ENCODE results near the gene RPS3. TPM values are rescaled to one million over a fixed set of nuclear protein-coding genes. Genes with fewer than 3 reads are reported as not detected.

The RPS3 gene
- total RNA-seq, 2 donors from 2014 or later: 1,894 to 1,934 TPM

- ATAC-seq (peak; percentile 81), DNase-seq (peak in 1 of 2 donors; percentile 81)
- intact Hi-C loops (cut with DNase I, micrococcal nuclease): loop anchor here in 1 of 2 donors (5.0 kb wide), 1 partner anchor 87 kb away; no protein-coding TSS in a partner anchor
Observed at GRCh38 chr11:75445315-75445953, 46.1 kb downstream of the RPS3 start.

- DNase-seq (no peak), ATAC-seq (no peak)
- intact Hi-C loops (cut with DNase I, micrococcal nuclease): loop anchor here in 1 of 2 donors (5.0 kb wide), 1 partner anchor 85 kb away; no protein-coding TSS in a partner anchor
Observed at GRCh38 chr11:75447415-75447814, 48.1 kb downstream of the RPS3 start.

- DNase-seq: no peak
- intact Hi-C loops (cut with DNase I, micrococcal nuclease): loop anchor here in 1 of 2 donors (5.0 kb wide), 1 partner anchor 83 kb away; no protein-coding TSS in a partner anchor
- no peak for ATAC-seq
Observed at GRCh38 chr11:75449271-75449670, 50.0 kb downstream of the RPS3 start.

GRCh38 chr11:75449776-75450175, 50.5 kb downstream of the RPS3 start:
- ATAC-seq (no peak), DNase-seq (no peak)
- intact Hi-C loops (cut with DNase I, micrococcal nuclease): loop anchor here in 1 of 2 donors (5.0 kb wide), 1 partner anchor 83 kb away; no protein-coding TSS in a partner anchor

GRCh38 chr11:75450236-75450635, 50.9 kb downstream of the RPS3 start:
- ATAC-seq (no peak), DNase-seq (no peak)
- intact Hi-C loops (cut with DNase I, micrococcal nuclease): no loop called here

GRCh38 chr11:75450826-75451821, 51.8 kb downstream of the RPS3 start:
- no peak for DNase-seq
- no peak for ATAC-seq
- intact Hi-C loops (cut with DNase I, micrococcal nuclease): no loop called here

- intact Hi-C loops (cut with DNase I, micrococcal nuclease): no loop called here
- no peak for ATAC-seq
Observed at GRCh38 chr11:75453916-75454655, 54.8 kb downstream of the RPS3 start.

GRCh38 chr11:75454987-75455386, 55.7 kb downstream of the RPS3 start:
- ATAC-seq (no peak), DNase-seq (no peak)
- intact Hi-C loops (cut with DNase I, micrococcal nuclease): no loop called here

More at GRCh38 chr11:75453916-75454655, 54.8 kb downstream of the RPS3 start:
- no peak for DNase-seq

Other genes starting within 250 kb of the RPS3 start
- 10 to 100 TPM; 65.9 to 71.5 TPM for gene SLCO2B1, start 248.4 kb upstream of the RPS3 start, total RNA-seq
- gene TPBGL, start 158.7 kb upstream of the RPS3 start, total RNA-seq: under 1 TPM in 1 of 2 donors, not detected in 1; 0.11 TPM
- 10 to 100 TPM; 80.5 to 95.4 TPM for gene ARRB1, start 47.9 kb upstream of the RPS3 start, total RNA-seq
- gene KLHL35, start 33.7 kb downstream of the RPS3 start, total RNA-seq: under 1 TPM in 1 of 2 donors, not detected in 1; 0.37 TPM
- 1 to 10 TPM; 3.3 to 4.0 TPM for gene GDPD5, start 126.4 kb downstream of the RPS3 start, total RNA-seq
- gene SERPINH1, start 162.7 kb downstream of the RPS3 start, total RNA-seq: 10 to 100 TPM; 24.0 to 41.5 TPM

Data from left colon (tissue), 2 donors.